ENCODE measurements around the gene DYRK1A. TPM values are rescaled to one million over a fixed set of nuclear protein-coding genes. Genes with fewer than 3 reads are reported as not detected.

DYRK1A gene
- total RNA-seq, 1 donor: 316 TPM

GRCh38 chr21:37432710-37433455 lies 66.3 kb downstream of the DYRK1A start:
- H3K4me1 ChIP-seq (ENCODE audit: insufficient read depth, low read length): peaks cover 18% of the 10 kb centered on the region
- no peaks in the 10 kb centered on the region for H3K27me3 ChIP-seq (ENCODE audit: insufficient read depth, low read length)
- no peaks in the 10 kb centered on the region for H3K9me3 ChIP-seq (ENCODE audit: low read depth, low read length)
- H3K4me3 ChIP-seq (ENCODE audit: low read length): no peak overlapping the region

- Histone ChIP-seq H3K9me3 (ENCODE audit: low read depth, low read length) (no peaks in the 10 kb centered on the region), H3K4me3 (ENCODE audit: low read length) (no peak overlapping the region), H3K4me1 (ENCODE audit: insufficient read depth, low read length) (peaks cover 18% of the 10 kb centered on the region), H3K27me3 (ENCODE audit: insufficient read depth, low read length) (no peaks in the 10 kb centered on the region)
Observed at GRCh38 chr21:37433456-37433840, 66.9 kb downstream of the DYRK1A start.

GRCh38 chr21:37435120-37435519 lies 68.5 kb downstream of the DYRK1A start:
- H3K4me1 ChIP-seq (ENCODE audit: insufficient read depth, low read length): peaks cover 18% of the 10 kb centered on the region
- H3K9me3 ChIP-seq (ENCODE audit: low read depth, low read length): no peaks in the 10 kb centered on the region
- H3K27me3 ChIP-seq (ENCODE audit: insufficient read depth, low read length): no peaks in the 10 kb centered on the region
- H3K4me3 ChIP-seq (ENCODE audit: low read length): no peak overlapping the region

GRCh38 chr21:37435711-37436110 lies 69.1 kb downstream of the DYRK1A start:
- H3K9me3 ChIP-seq (ENCODE audit: low read depth, low read length): no peaks in the 10 kb centered on the region
- H3K4me1 ChIP-seq (ENCODE audit: insufficient read depth, low read length): peaks cover 13% of the 10 kb centered on the region
- no peak overlapping the region for H3K4me3 ChIP-seq (ENCODE audit: low read length)
- no peaks in the 10 kb centered on the region for H3K27me3 ChIP-seq (ENCODE audit: insufficient read depth, low read length)

GRCh38 chr21:37436174-37436573 lies 69.6 kb downstream of the DYRK1A start:
- H3K4me3 ChIP-seq (ENCODE audit: low read length): no peak overlapping the region
- no peaks in the 10 kb centered on the region for H3K9me3 ChIP-seq (ENCODE audit: low read depth, low read length)
- H3K27me3 ChIP-seq (ENCODE audit: insufficient read depth, low read length): no peaks in the 10 kb centered on the region
- peaks cover 9% of the 10 kb centered on the region for H3K4me1 ChIP-seq (ENCODE audit: insufficient read depth, low read length)

GRCh38 chr21:37437376-37438080 lies 71.0 kb downstream of the DYRK1A start:
- Histone ChIP-seq H3K4me1 (ENCODE audit: insufficient read depth, low read length) (peaks cover 10% of the 10 kb centered on the region), H3K9me3 (ENCODE audit: low read depth, low read length) (no peaks in the 10 kb centered on the region), H3K4me3 (ENCODE audit: low read length) (no peak overlapping the region), H3K27me3 (ENCODE audit: insufficient read depth, low read length) (no peaks in the 10 kb centered on the region)

- Histone ChIP-seq H3K4me3 (ENCODE audit: low read length) (no peak overlapping the region), H3K4me1 (ENCODE audit: insufficient read depth, low read length) (peaks cover 28% of the 10 kb centered on the region), H3K27me3 (ENCODE audit: insufficient read depth, low read length) (no peaks in the 10 kb centered on the region), H3K9me3 (ENCODE audit: low read depth, low read length) (no peaks in the 10 kb centered on the region)
Observed at GRCh38 chr21:37443683-37444082, 77.1 kb downstream of the DYRK1A start.

GRCh38 chr21:37445228-37445627 lies 78.7 kb downstream of the DYRK1A start:
- Histone ChIP-seq H3K4me3 (ENCODE audit: low read length) (no peak overlapping the region), H3K4me1 (ENCODE audit: insufficient read depth, low read length) (peaks cover 38% of the 10 kb centered on the region), H3K27me3 (ENCODE audit: insufficient read depth, low read length) (no peaks in the 10 kb centered on the region), H3K9me3 (ENCODE audit: low read depth, low read length) (no peaks in the 10 kb centered on the region)

- Histone ChIP-seq H3K4me3 (ENCODE audit: low read length) (no peak overlapping the region), H3K4me1 (ENCODE audit: insufficient read depth, low read length) (peaks cover 45% of the 10 kb centered on the region)
Observed at GRCh38 chr21:37446552-37446951, 80.0 kb downstream of the DYRK1A start.

GRCh38 chr21:37447288-37447936 lies 80.8 kb downstream of the DYRK1A start:
- peaks cover 52% of the 10 kb centered on the region for H3K4me1 ChIP-seq (ENCODE audit: insufficient read depth, low read length)

More at GRCh38 chr21:37446552-37446951, 80.0 kb downstream of the DYRK1A start:
- Histone ChIP-seq H3K9me3 (ENCODE audit: low read depth, low read length) (no peaks in the 10 kb centered on the region), H3K27me3 (ENCODE audit: insufficient read depth, low read length) (no peaks in the 10 kb centered on the region)

GRCh38 chr21:37449302-37449937 lies 82.8 kb downstream of the DYRK1A start:
- H3K4me1 ChIP-seq (ENCODE audit: insufficient read depth, low read length): peaks cover 47% of the 10 kb centered on the region

More at GRCh38 chr21:37447288-37447936, 80.8 kb downstream of the DYRK1A start:
- Histone ChIP-seq H3K4me3 (ENCODE audit: low read length) (no peak overlapping the region), H3K27me3 (ENCODE audit: insufficient read depth, low read length) (no peaks in the 10 kb centered on the region), H3K9me3 (ENCODE audit: low read depth, low read length) (no peaks in the 10 kb centered on the region)

GRCh38 chr21:37450445-37450941 lies 83.9 kb downstream of the DYRK1A start:
- Histone ChIP-seq H3K9me3 (ENCODE audit: low read depth, low read length) (no peaks in the 10 kb centered on the region), H3K4me3 (ENCODE audit: low read length) (no peak overlapping the region), H3K27me3 (ENCODE audit: insufficient read depth, low read length) (no peaks in the 10 kb centered on the region), H3K4me1 (ENCODE audit: insufficient read depth, low read length) (peaks cover 50% of the 10 kb centered on the region)

More at GRCh38 chr21:37449302-37449937, 82.8 kb downstream of the DYRK1A start:
- no peaks in the 10 kb centered on the region for H3K27me3 ChIP-seq (ENCODE audit: insufficient read depth, low read length)
- no peaks in the 10 kb centered on the region for H3K9me3 ChIP-seq (ENCODE audit: low read depth, low read length)
- no peak overlapping the region for H3K4me3 ChIP-seq (ENCODE audit: low read length)

GRCh38 chr21:37451446-37451845 lies 84.9 kb downstream of the DYRK1A start:
- Histone ChIP-seq H3K4me3 (ENCODE audit: low read length) (no peak overlapping the region), H3K27me3 (ENCODE audit: insufficient read depth, low read length) (no peaks in the 10 kb centered on the region), H3K4me1 (ENCODE audit: insufficient read depth, low read length) (peaks cover 44% of the 10 kb centered on the region), H3K9me3 (ENCODE audit: low read depth, low read length) (no peaks in the 10 kb centered on the region)

- H3K4me1 ChIP-seq (ENCODE audit: insufficient read depth, low read length): peaks cover 41% of the 10 kb centered on the region
- no peak overlapping the region for H3K4me3 ChIP-seq (ENCODE audit: low read length)
- no peaks in the 10 kb centered on the region for H3K9me3 ChIP-seq (ENCODE audit: low read depth, low read length)
- H3K27me3 ChIP-seq (ENCODE audit: insufficient read depth, low read length): no peaks in the 10 kb centered on the region
Observed at GRCh38 chr21:37452227-37452626, 85.7 kb downstream of the DYRK1A start.

GRCh38 chr21:37453350-37453749 lies 86.8 kb downstream of the DYRK1A start:
- no peaks in the 10 kb centered on the region for H3K9me3 ChIP-seq (ENCODE audit: low read depth, low read length)
- no peak overlapping the region for H3K4me3 ChIP-seq (ENCODE audit: low read length)
- peaks cover 44% of the 10 kb centered on the region for H3K4me1 ChIP-seq (ENCODE audit: insufficient read depth, low read length)
- no peaks in the 10 kb centered on the region for H3K27me3 ChIP-seq (ENCODE audit: insufficient read depth, low read length)
